Measurements from ENCODE around the gene CAMKMT.

The CAMKMT gene

GRCh38 chr2:44519026-44519425, 157.3 kb downstream of the CAMKMT start:
- no peak for FAIRE-seq

GRCh38 chr2:44522846-44523245, 161.1 kb downstream of the CAMKMT start:
- no peak for FAIRE-seq

GRCh38 chr2:44524347-44524926, 162.7 kb downstream of the CAMKMT start:
- FAIRE-seq, result no peak

- FAIRE-seq, result no peak
Observed at GRCh38 chr2:44526352-44526751, 164.6 kb downstream of the CAMKMT start.

- no peak for FAIRE-seq
Observed at GRCh38 chr2:44528595-44528994, 166.8 kb downstream of the CAMKMT start.

GRCh38 chr2:44529448-44529847, 167.7 kb downstream of the CAMKMT start:
- FAIRE-seq, result no peak

- no peak for FAIRE-seq
Observed at GRCh38 chr2:44531289-44531688, 169.5 kb downstream of the CAMKMT start.

GRCh38 chr2:44532031-44532430, 170.3 kb downstream of the CAMKMT start:
- FAIRE-seq, result no peak

- no peak for FAIRE-seq
Observed at GRCh38 chr2:44533508-44533907, 171.8 kb downstream of the CAMKMT start.

- no peak for FAIRE-seq
Observed at GRCh38 chr2:44535376-44535775, 173.6 kb downstream of the CAMKMT start.

- no peak for FAIRE-seq
Observed at GRCh38 chr2:44537264-44537663, 175.5 kb downstream of the CAMKMT start.

- FAIRE-seq, result no peak
Observed at GRCh38 chr2:44542520-44542919, 180.8 kb downstream of the CAMKMT start.

GRCh38 chr2:44543773-44544725, 182.3 kb downstream of the CAMKMT start:
- peak; percentile 77 for FAIRE-seq

GRCh38 chr2:44545005-44545404, 183.3 kb downstream of the CAMKMT start:
- no peak for FAIRE-seq

- no peak for FAIRE-seq
Observed at GRCh38 chr2:44546459-44547127, 184.8 kb downstream of the CAMKMT start.

GRCh38 chr2:44547718-44548117, 186.0 kb downstream of the CAMKMT start:
- no peak for FAIRE-seq

- no peak for FAIRE-seq
Observed at GRCh38 chr2:44548221-44549098, 186.7 kb downstream of the CAMKMT start.

- no peak for FAIRE-seq
Observed at GRCh38 chr2:44549099-44549471, 187.3 kb downstream of the CAMKMT start.

GRCh38 chr2:44549856-44550255, 188.1 kb downstream of the CAMKMT start:
- no peak for FAIRE-seq

- FAIRE-seq, result no peak
Observed at GRCh38 chr2:44550561-44550960, 188.8 kb downstream of the CAMKMT start.

GRCh38 chr2:44551497-44551896, 189.8 kb downstream of the CAMKMT start:
- FAIRE-seq, result no peak

GRCh38 chr2:44553456-44553855, 191.7 kb downstream of the CAMKMT start:
- no peak for FAIRE-seq

- no peak for FAIRE-seq
Observed at GRCh38 chr2:44555700-44556099, 194.0 kb downstream of the CAMKMT start.

Data from islet of Langerhans (tissue), 1 donor.